Stimulated activated CD8-positive, alpha-beta memory T cell treated with anti-CD3 and anti-CD28 coated beads, Interleukin-15, amount 100 ng/mL, for 4 hours (primary cell): ENCODE measurements around the gene NUCB2.

Experiments used
- DNase-seq, 2 donors: peaks; one replicate each; pipeline ENCODE4 v3.0.0-alpha.2; 2020; ENCODE audit warnings: low read depth in 2 of 2

The NUCB2 gene

GRCh38 chr11:17333799-17334586 is 57.5 kb downstream of the NUCB2 start:
- no peak for DNase-seq

- no peak for DNase-seq
These were observed 66.7 kb downstream of the NUCB2 start for GRCh38 chr11:17343257-17343656.

- DNase-seq: no peak
These were observed 67.4 kb downstream of the NUCB2 start for GRCh38 chr11:17343907-17344306.

- DNase-seq: no peak
These were observed 71.1 kb downstream of the NUCB2 start for GRCh38 chr11:17347676-17348075.

GRCh38 chr11:17350455-17351171 is 74.1 kb downstream of the NUCB2 start:
- DNase-seq: no peak

GRCh38 chr11:17351172-17351509 is 74.6 kb downstream of the NUCB2 start:
- DNase-seq: no peak

GRCh38 chr11:17351510-17352176 is 75.1 kb downstream of the NUCB2 start, which contains the start of gene NCR3LG1:
NCR3LG1 (plus strand) TSS chr11:17351800; CDS start chr11:17351970, 170 bp downstream.
- peak; percentile 51 to 61 for DNase-seq

- peak; percentile 58 to 62 for DNase-seq
These were observed 76.6 kb downstream of the NUCB2 start for GRCh38 chr11:17352950-17353820.

GRCh38 chr11:17353821-17354600 is 77.5 kb downstream of the NUCB2 start:
- no peak for DNase-seq

GRCh38 chr11:17354601-17354991 is 78.1 kb downstream of the NUCB2 start:
- peak in 1 of 2 donors; percentile 36 for DNase-seq

- DNase-seq: no peak
These were observed 90.0 kb downstream of the NUCB2 start for GRCh38 chr11:17366495-17366894.

GRCh38 chr11:17368551-17368950 is 92.0 kb downstream of the NUCB2 start:
- DNase-seq: no peak

- DNase-seq: no peak
These were observed 92.6 kb downstream of the NUCB2 start for GRCh38 chr11:17369094-17369493.

GRCh38 chr11:17369684-17370243 is 93.2 kb downstream of the NUCB2 start:
- DNase-seq: no peak

- DNase-seq: no peak
These were observed 95.1 kb downstream of the NUCB2 start for GRCh38 chr11:17371614-17372013.

GRCh38 chr11:17375547-17375946 is 99.0 kb downstream of the NUCB2 start:
- DNase-seq: no peak

- DNase-seq: no peak
These were observed 100.0 kb downstream of the NUCB2 start for GRCh38 chr11:17376493-17376892.

- no peak for DNase-seq
These were observed 102.1 kb downstream of the NUCB2 start for GRCh38 chr11:17378655-17379054.

- no peak for DNase-seq
These were observed 103.0 kb downstream of the NUCB2 start for GRCh38 chr11:17379383-17380180.

- DNase-seq: no peak
These were observed 104.6 kb downstream of the NUCB2 start for GRCh38 chr11:17381156-17381555.
